HG03064 (cell line): ENCODE measurements around the gene SELENOP.
"Not testable (repeated sequence)": the region's sequence is repeated elsewhere in the genome, so short reads cannot be mapped to it uniquely, and the experiment has no call there.

Experiments
- ATAC-seq: cut with Tn5 transposase; IDR thresholded peaks from one replicate; pipeline ENCODE4 v1.9.1; 2021; ENCODE audit warnings: low read depth; ENCODE audit not compliant: unreplicated experiment

Gene SELENOP

GRCh38 chr5:42811591-42812446 is at the start of gene SELENOP:
TSS of gene SELENOP (minus strand) at chr5:42811892. CDS start at chr5:42808353, 3,539 bp downstream.
- no peak for ATAC-seq

DNA sequence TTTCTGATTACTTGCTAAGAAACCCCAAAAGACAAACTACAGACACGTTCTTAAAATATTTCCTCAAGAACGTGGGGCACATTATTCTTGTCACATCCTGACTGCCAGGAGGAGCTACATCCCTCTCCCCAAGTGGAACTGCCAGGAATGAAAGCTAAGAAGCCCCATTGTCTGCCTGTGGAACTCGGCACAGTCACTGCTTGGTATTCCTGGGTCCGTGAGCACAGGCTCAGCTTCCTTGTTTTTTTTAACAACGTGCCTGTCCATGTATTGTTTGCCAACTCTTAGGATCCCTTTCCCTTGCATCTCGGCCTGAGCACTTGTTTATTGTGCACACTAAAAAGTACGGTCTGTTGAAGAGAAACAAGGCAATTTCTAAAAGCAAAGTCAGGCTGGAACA is 47.0 kb upstream of the SELENOP start:
- no peak for ATAC-seq

GRCh38 chr5:42858031-42858643 is 46.4 kb upstream of the SELENOP start:
- ATAC-seq: no peak

- ATAC-seq: no peak
These were observed 44.1 kb upstream of the SELENOP start for GRCh38 chr5:42855811-42856210.

DNA sequence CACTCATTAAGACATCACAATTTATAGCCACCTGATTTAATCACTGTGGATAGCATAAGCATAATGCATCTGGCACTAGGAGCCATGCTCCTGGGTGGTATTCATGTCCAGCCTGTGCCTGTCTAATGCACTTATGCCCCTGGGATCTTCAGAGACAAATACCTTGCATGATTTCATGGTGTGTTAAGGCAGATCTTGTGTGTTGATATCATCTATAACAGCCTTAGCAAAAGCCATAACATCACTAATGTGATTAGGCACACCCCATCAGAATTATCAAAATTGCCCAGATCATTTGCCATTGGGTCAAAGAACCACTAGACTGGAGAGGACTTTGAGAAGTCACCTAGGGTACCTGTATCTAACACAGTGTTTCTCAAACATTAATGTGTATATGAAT is 43.7 kb upstream of the SELENOP start:
- ATAC-seq: no peak

GRCh38 chr5:42854795-42855194 is 43.1 kb upstream of the SELENOP start:
- ATAC-seq: no peak

- ATAC-seq: no peak
These were observed 41.1 kb upstream of the SELENOP start for GRCh38 chr5:42852826-42853225.

GRCh38 chr5:42851481-42851880 is 39.8 kb upstream of the SELENOP start:
- ATAC-seq: no peak

DNA sequence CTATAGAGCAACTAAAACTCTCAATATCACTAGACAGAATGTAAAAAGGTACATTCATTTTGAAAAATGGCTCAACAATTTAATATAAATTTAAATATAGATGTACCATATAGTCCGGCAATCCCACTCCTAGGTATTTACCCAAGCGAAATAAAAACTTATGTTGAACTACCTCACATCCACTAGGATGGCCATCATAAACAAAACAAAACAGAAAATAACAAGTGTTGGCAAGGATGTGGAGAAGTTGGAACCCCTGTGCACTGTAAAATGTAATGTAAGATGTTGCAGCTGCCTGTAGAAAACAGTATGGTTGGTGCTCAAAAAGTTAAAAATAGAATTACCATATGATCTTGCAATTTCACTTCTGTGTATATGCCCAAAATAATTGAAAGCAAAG is 36.9 kb upstream of the SELENOP start:
- ATAC-seq: no peak

DNA sequence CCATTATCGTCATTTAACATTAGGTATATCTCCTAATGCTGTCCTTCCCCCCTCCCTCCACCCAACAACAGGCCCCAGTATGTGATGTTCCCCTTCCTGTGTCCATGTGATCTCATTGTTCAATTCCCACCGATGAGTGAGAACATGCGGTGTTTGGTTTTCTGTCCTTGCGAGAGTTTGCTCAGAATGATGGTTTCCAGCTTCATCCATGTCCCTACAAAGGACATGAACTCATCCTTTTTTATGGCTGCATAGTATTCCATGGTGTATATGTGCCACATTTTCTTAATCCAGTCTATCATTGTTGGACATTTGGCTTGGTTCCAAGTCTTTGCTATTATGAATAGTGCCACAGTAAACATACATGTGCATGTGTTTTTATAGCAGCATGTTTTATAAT is 32.7 kb upstream of the SELENOP start:
- not testable (repeated sequence) for ATAC-seq

DNA sequence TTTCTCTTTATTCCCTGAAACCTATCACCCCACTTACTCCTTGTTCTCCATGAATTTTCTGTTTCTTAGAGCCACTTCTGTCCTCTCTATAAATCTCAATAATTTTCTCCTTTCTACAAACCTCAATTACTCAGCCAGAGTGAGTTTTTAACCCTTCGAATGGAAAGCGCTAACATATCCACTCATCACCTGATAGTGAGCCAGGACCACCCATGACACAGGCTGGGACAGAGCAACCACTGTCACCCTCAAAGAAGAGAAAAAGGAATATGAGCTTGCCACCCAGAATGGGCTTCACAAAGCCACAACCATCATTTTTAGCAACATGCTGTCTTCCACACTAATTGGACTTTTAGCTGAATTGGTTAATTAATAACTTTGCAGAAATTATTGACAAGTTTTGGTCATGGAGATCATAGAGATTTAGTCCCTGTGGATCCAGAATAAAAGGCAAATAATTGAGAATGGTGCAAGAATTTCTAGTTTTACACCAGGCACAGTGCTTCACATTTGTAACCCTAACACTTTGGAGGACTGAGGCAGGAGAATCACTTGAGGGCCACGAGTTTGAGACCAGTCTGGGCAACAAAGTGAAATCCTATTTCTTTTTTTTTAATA is 32.1 kb upstream of the SELENOP start:
- no peak for ATAC-seq

- no peak for ATAC-seq
These were observed 31.4 kb upstream of the SELENOP start for GRCh38 chr5:42842921-42843641.

DNA sequence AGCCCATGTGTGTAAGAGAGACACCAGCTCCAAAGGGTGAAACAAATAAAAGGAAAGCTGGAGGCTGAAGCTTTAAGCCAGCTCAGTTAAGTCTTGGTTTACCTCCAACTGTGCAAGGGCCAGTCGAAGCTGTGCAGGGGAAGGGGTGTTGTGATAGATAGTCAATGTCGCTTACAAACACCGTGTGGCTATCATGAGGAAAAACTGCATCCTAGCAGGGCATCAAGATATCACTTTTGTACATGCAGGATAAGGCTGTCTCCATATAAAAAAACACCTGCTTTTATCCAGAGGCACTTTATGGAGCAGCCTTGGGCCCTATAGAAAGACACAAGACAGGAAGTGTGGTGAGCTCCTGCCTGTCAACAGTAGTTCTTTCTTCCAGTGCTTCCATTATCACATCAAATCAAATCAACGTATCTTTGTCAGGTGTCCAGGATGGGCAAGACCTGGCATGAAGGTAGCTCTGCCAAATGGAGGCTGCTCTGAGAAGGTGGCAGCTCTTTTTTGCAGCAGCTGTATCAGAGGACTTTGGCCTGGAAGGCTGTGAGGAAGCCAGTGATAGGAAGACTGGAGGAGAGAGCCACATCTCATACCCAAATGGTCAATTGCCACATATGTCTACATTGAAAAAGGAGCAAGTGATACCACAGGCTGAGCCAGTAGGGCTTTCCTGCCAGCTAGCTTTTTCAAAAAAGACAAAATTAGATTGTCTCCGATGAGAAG is 29.3 kb upstream of the SELENOP start:
- ATAC-seq: no peak

DNA sequence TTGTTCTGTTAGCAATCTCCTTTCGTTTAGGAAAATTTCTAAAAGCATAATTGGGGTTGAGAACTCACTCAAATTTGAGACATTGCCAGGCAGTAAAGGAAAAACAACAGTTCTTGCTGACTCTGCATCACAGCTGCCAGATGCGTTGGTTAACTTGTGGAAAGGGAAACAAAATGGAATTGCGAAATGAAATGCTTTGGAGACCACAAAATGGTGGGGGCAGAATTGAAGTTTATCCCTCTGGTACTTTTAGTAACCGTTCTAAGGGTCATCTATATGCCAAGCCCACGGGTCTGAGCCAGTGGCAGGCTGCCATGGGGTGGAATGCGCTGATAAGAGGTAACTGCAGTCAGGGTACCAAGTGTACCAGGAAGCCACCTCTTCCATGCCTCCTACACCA is 28.6 kb upstream of the SELENOP start:
- ATAC-seq: no peak

DNA sequence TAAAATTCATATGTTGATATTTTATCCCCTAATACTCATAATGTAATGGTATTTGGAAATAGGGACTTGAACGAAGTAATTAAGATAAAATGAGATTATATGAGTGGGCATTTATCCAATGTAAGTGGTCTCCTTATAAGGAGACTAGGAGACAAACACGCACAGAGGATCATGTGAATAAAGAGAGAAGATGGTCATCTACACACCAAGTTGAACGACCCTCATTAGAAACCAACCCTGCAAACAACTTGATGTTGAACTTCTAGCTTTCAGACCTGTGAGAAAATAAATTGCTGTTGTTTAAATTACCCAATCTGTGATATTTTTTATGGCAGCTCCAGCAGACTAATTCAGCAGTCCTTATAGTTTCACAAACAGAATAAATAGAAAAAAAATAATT is 27.5 kb upstream of the SELENOP start:
- no peak for ATAC-seq

DNA sequence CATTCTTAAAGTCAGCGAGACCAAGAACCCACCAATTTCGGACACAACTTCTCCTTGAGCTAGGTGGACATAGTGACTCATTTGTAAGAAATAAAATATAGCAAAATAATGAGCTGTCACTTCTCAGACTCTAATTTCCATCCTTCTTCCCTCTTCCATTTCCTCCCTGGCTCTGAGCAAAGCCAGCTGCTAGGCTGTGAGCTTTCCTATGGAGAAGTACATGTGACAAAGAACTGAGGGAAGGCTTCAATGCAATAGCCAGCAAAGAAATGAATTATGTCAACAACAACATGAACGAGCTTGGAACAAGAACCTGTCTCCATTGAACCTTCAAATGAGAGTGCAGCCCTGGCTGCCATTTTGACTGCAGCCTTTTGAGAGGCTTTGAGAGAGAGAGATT is 25.9 kb upstream of the SELENOP start:
- no peak for ATAC-seq

GRCh38 chr5:42836070-42836769 is 24.5 kb upstream of the SELENOP start:
- ATAC-seq: no peak

DNA sequence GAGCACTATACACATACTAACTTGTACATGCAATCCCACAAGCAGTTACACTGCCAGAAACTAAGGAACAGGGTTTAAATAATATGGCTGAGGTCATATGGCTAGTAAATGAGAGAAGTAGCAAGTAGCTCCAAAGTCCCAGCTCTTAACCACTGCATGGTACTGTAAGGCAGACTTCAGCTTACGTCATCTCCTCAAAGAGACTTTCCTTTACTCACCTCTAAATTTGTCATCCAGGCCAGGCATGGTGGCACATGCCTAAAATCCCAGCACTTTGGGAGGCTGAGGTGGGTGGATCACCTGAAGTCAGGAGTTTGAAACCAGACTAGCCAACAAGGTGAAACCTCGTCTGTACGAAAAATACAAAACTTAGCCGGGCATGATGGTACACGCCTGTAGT is 20.4 kb upstream of the SELENOP start:
- ATAC-seq: no peak

- ATAC-seq: no peak
These were observed 19.2 kb upstream of the SELENOP start for GRCh38 chr5:42830924-42831323.

GRCh38 chr5:42828671-42829070 is 17.0 kb upstream of the SELENOP start:
- ATAC-seq: no peak
